Measurements from ENCODE around the gene TMEM260. TPM values are rescaled to one million over a fixed set of nuclear protein-coding genes. Genes with fewer than 3 reads are reported as not detected.
"Not testable (repeated sequence)": the region's sequence is repeated elsewhere in the genome, so short reads cannot be mapped to it uniquely, and the experiment has no call there.

Gene TMEM260
- total RNA-seq, 1 donor from 2014 or later, result 31.7 TPM

DNA sequence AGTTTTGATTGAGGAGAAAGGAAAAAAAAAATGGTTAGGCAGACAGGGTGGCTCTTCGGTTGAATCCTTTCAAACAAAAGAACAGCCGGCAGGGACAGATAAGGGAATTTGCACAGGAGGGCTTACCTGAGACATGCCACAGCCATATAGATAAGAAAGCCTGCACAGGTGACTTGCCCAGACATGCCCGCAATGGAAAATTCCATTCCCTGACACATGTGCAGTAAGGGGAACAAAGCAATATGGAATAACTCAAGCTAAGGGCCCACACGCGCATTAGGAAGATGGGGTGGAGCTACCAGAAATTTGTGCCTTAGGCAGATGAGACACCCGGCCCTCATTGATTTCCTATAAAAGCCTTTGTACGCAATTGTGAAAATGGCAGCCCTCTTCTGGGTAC lies 86.7 kb downstream of the TMEM260 start:
- TF ChIP-seq, protein P1, sequence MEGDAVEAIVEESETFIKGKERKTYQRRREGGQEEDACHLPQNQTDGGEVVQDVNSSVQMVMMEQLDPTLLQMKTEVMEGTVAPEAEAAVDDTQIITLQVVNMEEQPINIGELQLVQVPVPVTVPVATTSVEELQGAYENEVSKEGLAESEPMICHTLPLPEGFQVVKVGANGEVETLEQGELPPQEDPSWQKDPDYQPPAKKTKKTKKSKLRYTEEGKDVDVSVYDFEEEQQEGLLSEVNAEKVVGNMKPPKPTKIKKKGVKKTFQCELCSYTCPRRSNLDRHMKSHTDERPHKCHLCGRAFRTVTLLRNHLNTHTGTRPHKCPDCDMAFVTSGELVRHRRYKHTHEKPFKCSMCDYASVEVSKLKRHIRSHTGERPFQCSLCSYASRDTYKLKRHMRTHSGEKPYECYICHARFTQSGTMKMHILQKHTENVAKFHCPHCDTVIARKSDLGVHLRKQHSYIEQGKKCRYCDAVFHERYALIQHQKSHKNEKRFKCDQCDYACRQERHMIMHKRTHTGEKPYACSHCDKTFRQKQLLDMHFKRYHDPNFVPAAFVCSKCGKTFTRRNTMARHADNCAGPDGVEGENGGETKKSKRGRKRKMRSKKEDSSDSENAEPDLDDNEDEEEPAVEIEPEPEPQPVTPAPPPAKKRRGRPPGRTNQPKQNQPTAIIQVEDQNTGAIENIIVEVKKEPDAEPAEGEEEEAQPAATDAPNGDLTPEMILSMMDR (IDR thresholded peaks at IDR 0.05; ENCODE audit: unreplicated experiment), result no peak
- Mint-ChIP-seq H3K27me3 (ENCODE audit: low read depth) (no peaks in the 10 kb centered on the region), H3K27ac (no peak overlapping the region), H3K4me3 (no peak overlapping the region), H3K36me3 (peaks cover 8% of the 10 kb centered on the region), H3K9me3 (peaks cover 11% of the 10 kb centered on the region), H3K4me1 (peaks cover 2% of the 10 kb centered on the region)
- no peak for DNase-seq (ENCODE audit: low spot score in 2 of 2, unreplicated experiment in 2 of 2)

- no peak for DNase-seq (ENCODE audit: low spot score in 2 of 2, unreplicated experiment in 2 of 2)
- no peak overlapping the region for H3K4me3 Mint-ChIP-seq
- H3K27me3 Mint-ChIP-seq (ENCODE audit: low read depth), result no peaks in the 10 kb centered on the region
- peaks cover under 1% of the 10 kb centered on the region for H3K4me1 Mint-ChIP-seq
- H3K36me3 Mint-ChIP-seq, result peaks cover 8% of the 10 kb centered on the region
- no peak overlapping the region for H3K27ac Mint-ChIP-seq
- H3K9me3 Mint-ChIP-seq, result peaks cover 11% of the 10 kb centered on the region
- TF ChIP-seq, protein P1 (IDR thresholded peaks at IDR 0.05; ENCODE audit: unreplicated experiment), result no peak
Measured at GRCh38 chr14:56666716-56667115, 87.1 kb downstream of the TMEM260 start.

DNA sequence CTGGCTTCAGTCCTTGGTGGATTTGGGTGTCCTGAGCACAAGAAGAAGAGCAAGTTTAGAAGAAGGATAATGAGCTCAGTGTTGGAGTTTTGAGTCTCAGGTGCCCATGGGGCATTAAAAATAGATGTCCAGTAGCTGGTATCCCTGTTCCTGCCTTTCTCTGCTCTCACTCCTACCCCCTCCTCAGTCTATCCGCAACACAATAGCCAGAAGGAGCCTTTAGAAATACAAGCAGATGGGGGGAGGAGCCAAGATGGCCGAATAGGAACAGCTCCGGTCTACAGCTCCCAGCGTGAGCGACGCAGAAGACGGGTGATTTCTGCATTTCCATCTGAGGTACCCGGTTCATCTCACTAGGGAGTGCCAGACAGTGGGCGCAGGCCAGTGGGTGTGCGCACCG lies 87.7 kb downstream of the TMEM260 start:
- not testable (repeated sequence) for H3K27me3 Mint-ChIP-seq (ENCODE audit: low read depth); H3K4me3 Mint-ChIP-seq; H3K4me1 Mint-ChIP-seq; H3K27ac Mint-ChIP-seq; DNase-seq (ENCODE audit: low spot score in 2 of 2, unreplicated experiment in 2 of 2); H3K36me3 Mint-ChIP-seq
- peaks cover 11% of the 10 kb centered on the region for H3K9me3 Mint-ChIP-seq

GRCh38 chr14:56676042-56676441 lies 96.4 kb downstream of the TMEM260 start:
- H3K27ac Mint-ChIP-seq, result no peak overlapping the region
- no peak overlapping the region for H3K4me3 Mint-ChIP-seq
- TF ChIP-seq, protein P1 (IDR thresholded peaks at IDR 0.05; ENCODE audit: unreplicated experiment), result no peak
- peaks cover 2% of the 10 kb centered on the region for H3K27me3 Mint-ChIP-seq (ENCODE audit: low read depth)
- no peak for DNase-seq (ENCODE audit: low spot score in 2 of 2, unreplicated experiment in 2 of 2)
- H3K9me3 Mint-ChIP-seq, result peaks cover 7% of the 10 kb centered on the region
- no peaks in the 10 kb centered on the region for H3K36me3 Mint-ChIP-seq
- H3K4me1 Mint-ChIP-seq, result no peaks in the 10 kb centered on the region

DNA sequence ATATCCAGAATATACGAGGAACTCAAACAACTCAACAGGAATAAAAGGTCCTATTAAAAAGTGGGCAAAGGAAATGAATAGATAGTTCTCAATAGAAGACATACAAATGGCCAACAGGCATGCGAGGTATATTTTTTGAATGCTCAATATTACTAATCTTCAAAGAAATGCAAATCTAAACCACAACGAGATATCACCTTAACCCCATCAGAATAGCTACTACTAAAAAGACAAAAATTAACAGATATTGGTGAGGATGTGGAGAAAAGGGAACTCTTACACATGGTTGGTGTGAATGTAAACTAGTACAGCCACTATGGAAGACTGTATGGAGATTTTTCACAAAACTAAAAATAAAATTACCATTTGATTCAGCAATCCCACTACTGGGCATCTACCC lies 99.2 kb downstream of the TMEM260 start:
- Mint-ChIP-seq H3K9me3 (peaks cover 9% of the 10 kb centered on the region), H3K4me3 (no peak overlapping the region), H3K27ac (no peak overlapping the region), H3K36me3 (peaks cover 2% of the 10 kb centered on the region), H3K4me1 (no peaks in the 10 kb centered on the region), H3K27me3 (ENCODE audit: low read depth) (peaks cover 2% of the 10 kb centered on the region)
- TF ChIP-seq, protein P1 (IDR thresholded peaks at IDR 0.05; ENCODE audit: unreplicated experiment), result no peak
- DNase-seq (ENCODE audit: low spot score in 2 of 2, unreplicated experiment in 2 of 2), result no peak

- peaks cover 2% of the 10 kb centered on the region for H3K36me3 Mint-ChIP-seq
- H3K9me3 Mint-ChIP-seq, result peaks cover 5% of the 10 kb centered on the region
- H3K27me3 Mint-ChIP-seq (ENCODE audit: low read depth), result peaks cover 2% of the 10 kb centered on the region
- peak overlapping the region; percentile 32 for H3K27ac Mint-ChIP-seq
- DNase-seq (ENCODE audit: low spot score in 2 of 2, unreplicated experiment in 2 of 2), result no peak
- TF ChIP-seq, protein P1 (IDR thresholded peaks at IDR 0.05; ENCODE audit: unreplicated experiment), result no peak
- H3K4me1 Mint-ChIP-seq, result peaks cover 12% of the 10 kb centered on the region
- H3K4me3 Mint-ChIP-seq, result no peak overlapping the region
Measured at GRCh38 chr14:56686416-56686815, 106.8 kb downstream of the TMEM260 start.

All from mesothelial cell of epicardium (in vitro differentiated cells).